Measurements from ENCODE around the gene ATAD3B.
"Not testable (repeated sequence)": the region's sequence is repeated elsewhere in the genome, so short reads cannot be mapped to it uniquely, and the experiment has no call there.

Gene ATAD3B

DNA sequence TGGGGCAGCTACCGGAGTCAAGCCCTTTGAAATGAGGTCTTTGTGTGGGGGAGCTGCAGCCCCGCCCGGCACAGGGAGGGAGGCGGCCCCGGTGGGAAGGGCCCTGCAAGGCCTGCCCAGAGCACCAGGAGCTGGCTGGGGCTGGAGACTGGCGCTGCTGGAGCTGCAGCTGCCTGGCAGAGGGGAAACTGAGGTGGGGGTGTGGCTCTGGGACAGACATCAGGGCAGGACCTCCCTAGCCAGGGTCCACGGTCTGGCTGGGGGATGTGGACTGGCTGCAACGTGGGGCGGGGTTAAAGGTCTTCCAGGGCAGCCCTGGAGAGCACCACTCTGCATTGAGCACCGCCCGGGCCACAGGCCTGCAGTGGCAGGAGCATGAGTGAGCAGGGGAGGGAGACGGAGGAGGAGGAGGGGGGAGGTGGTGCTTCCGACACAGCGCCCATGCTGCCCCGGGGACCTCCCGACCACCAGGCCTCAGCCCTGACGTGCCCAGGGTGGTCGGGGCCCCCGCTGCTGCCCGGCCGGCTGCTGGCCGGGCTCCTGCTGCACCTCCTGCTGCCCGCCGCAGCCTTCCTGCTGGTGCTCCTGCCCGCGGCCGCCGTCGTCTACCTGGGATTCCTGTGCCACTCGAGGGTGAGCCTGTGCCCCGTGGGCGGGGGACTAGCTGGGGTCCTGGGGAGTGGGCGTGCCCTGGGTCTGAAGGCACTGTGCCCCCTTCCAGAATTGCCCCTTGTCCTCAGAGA, 45.6 kb upstream of the ATAD3B start:
- no peak for DNase-seq (ENCODE audit: low read depth)
- TF ChIP-seq, protein P1, sequence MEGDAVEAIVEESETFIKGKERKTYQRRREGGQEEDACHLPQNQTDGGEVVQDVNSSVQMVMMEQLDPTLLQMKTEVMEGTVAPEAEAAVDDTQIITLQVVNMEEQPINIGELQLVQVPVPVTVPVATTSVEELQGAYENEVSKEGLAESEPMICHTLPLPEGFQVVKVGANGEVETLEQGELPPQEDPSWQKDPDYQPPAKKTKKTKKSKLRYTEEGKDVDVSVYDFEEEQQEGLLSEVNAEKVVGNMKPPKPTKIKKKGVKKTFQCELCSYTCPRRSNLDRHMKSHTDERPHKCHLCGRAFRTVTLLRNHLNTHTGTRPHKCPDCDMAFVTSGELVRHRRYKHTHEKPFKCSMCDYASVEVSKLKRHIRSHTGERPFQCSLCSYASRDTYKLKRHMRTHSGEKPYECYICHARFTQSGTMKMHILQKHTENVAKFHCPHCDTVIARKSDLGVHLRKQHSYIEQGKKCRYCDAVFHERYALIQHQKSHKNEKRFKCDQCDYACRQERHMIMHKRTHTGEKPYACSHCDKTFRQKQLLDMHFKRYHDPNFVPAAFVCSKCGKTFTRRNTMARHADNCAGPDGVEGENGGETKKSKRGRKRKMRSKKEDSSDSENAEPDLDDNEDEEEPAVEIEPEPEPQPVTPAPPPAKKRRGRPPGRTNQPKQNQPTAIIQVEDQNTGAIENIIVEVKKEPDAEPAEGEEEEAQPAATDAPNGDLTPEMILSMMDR (IDR thresholded peaks at IDR 0.05; ENCODE audit: low read depth, low read length, missing control alignments) = no peak
- H3K4me3 ChIP-seq (ENCODE audit: low read depth, low read length) = no peak overlapping the region

DNA sequence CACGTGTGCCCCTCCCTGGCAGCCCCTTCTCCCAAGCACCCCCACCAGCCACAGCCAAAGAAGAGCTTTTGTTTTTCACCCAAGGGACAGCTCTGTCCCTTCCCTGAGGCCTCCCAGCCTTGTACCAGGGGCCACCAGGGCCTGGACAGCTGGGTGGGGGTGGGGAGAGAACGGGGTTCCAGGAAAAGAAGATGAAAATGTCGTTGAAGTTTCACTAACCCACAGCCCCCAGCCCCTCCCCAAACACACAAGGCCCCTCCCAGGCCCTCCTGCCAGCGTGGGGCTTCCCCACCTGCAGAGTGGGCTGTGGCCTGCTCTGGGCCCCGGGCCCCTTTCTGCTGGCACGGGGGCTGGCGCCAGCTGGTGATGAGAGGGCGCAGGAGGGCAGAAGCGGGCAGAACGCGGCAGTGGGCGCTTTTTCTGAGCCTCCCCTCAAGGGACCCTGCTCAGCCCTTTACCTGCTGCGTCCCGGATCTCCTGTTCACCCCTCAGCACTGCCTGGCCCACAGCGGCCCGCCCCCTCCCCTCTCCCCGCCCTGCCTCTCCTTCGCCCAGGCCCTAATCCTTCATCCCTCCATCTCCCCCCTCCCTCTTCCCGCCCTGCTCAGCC, 45.0 kb upstream of the ATAD3B start:
- H3K4me3 ChIP-seq (ENCODE audit: low read depth, low read length) = no peak overlapping the region
- no peak for DNase-seq (ENCODE audit: low read depth)
- TF ChIP-seq, protein P1 (IDR thresholded peaks at IDR 0.05; ENCODE audit: low read depth, low read length, missing control alignments) = no peak

DNA sequence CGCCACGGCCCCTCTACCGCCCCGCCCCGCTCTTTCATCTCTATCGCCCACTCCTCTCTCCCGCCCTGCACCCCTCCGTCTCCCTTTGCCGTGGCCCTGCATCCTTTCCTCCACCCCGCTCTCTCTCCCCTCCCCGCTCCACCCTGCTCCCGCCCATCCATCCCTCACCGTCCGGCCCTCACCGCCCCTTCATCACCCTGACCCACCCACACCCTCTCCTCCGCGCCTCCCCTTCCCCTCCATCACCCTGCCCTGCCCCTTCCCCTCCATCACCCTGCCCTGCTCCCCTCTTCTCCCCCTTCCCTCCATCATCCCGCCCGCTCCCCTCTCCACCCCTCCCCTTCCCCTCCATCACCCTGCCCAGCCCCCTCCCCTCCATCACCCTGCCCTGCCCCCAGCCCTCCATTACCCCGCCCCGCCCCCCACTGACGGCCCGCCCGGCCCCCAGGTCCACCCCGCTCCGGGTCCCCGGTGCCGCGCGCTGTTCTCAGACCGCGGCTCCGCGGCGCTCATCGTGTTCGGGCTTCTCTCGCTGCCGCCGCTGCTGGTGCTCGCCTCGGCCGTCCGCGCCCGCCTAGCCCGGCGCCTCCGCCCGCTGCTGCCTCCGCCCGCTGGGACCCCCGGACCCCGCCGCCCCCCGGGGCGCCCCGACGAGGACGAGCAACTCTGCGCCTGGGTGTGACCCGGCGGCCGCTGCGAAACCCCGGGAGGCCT, 44.3 kb upstream of the ATAD3B start:
- no peak for DNase-seq (ENCODE audit: low read depth)
- H3K4me3 ChIP-seq (ENCODE audit: low read depth, low read length) = no peak overlapping the region
- TF ChIP-seq, protein P1 (IDR thresholded peaks at IDR 0.05; ENCODE audit: low read depth, low read length, missing control alignments) = no peak

DNA sequence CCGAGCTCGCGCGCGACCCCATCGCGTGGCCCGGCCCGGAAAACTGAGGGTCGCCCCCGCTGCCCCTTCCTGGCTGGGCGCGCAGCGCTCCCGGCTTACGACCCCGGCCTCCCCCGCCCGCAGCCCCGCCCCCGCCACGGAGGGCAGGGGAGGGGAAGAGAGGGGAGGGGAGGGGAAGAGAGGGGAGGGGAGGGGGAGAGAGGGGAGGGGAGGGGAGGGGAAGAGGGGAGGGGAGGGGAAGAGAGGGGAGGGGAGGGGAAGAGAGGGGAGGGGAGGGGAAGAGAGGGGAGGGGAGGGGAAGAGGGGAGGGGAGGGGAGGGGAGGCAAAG, 43.8 kb upstream of the ATAD3B start:
- TF ChIP-seq, protein P1 (IDR thresholded peaks at IDR 0.05; ENCODE audit: low read depth, low read length, missing control alignments) = no peak
- no peak for DNase-seq (ENCODE audit: low read depth)
- no peak overlapping the region for H3K4me3 ChIP-seq (ENCODE audit: low read depth, low read length)

DNA sequence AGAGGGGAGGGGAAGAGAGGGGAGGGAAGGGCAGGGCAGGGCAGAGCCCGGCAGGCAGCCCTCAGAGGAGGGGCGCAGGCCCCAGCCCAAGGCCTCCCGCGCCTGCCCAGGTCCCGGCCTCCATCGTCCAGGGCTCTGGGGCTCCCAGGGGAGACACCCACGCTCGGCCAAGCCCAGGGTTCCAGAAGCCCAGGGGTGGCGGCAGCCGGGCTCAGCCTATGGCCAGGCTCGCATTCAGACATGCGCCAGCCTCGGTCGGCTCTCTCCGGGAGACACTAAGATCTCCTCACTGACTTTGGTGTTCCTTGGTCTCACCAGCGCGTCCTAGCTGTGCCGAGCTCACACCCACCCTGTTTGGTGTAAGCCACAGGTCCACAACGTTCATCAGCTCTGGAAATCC, 43.4 kb upstream of the ATAD3B start:
- TF ChIP-seq, protein P1 (IDR thresholded peaks at IDR 0.05; ENCODE audit: low read depth, low read length, missing control alignments) = no peak
- DNase-seq (ENCODE audit: low read depth) = no peak
- no peak overlapping the region for H3K4me3 ChIP-seq (ENCODE audit: low read depth, low read length)

DNA sequence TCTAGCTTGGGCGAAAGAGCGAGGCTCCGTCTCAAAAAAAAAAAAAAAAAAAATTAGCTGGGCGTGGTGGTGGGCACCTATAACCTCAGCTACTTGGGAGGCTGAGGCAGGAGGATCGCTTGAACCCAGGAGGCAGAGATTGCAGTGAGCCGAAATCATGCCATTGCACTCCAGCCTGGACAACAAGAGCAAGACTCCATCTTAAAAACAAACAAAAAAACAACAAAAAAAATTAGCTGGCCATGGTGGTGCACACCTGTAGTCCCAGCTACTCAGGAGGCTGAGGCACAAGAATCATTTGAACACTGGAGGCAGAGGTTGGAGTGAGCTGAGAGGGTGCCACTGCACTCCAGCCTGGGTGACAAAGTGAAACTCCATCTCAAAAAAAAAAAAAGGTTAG, 42.6 kb upstream of the ATAD3B start:
- H3K4me3 ChIP-seq (ENCODE audit: low read depth, low read length); DNase-seq (ENCODE audit: low read depth): not testable (repeated sequence)

DNA sequence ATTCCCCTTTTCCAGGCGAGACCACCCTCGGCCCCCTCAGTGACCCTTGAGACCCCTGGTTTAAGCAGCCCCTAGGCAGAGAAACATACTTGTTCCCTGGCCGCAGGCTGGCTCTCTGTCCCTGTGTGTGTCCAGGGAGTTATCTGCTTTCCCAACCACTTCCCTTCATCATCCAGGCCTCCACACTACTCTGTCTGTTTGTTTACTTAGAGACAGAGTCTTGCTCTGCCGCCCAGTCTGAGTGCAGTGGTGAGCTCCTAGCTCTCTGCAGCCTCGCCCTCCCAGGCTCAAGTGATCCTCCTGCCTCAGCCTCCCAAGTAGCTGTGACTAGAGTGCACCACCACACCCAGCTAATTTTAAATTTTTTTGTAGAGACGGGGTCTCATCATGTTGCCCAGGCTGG, 41.9 kb upstream of the ATAD3B start:
- H3K4me3 ChIP-seq (ENCODE audit: low read depth, low read length) = no peak overlapping the region
- TF ChIP-seq, protein P1 (IDR thresholded peaks at IDR 0.05; ENCODE audit: low read depth, low read length, missing control alignments) = no peak
- no peak for DNase-seq (ENCODE audit: low read depth)
